A549 (cell line): ENCODE results near the gene FGD5.

Experiments
- MAFK ChIP-seq: fragments of 450-650 bp; IDR thresholded peaks from 2 replicates; pipeline ENCODE4 v1.6.1; 2014; ENCODE audit not compliant: partially characterized antibody
- MAX ChIP-seq: IDR thresholded peaks from 2 replicates; pipeline ENCODE4 v1.6.1; 2012
- POLR2A ChIP-seq: IDR thresholded peaks from 2 replicates; pipeline ENCODE4 v1.6.1; 2012; ENCODE audit warnings: mild to moderate bottlenecking, low read length
- POLR2AphosphoS2 ChIP-seq: conservative IDR thresholded peaks from 2 replicates; pipeline ENCODE4 v1.6.1; 2012; ENCODE audit warnings: low read length, improper control_type of control experiment, inconsistent platforms
- RAD21 ChIP-seq, 2 experiments: fragments of >200 bp in 1 of 2; sonication (Bioruptor Twin) in 1 of 2; formaldehyde crosslinking in 1 of 2; IDR thresholded peaks in 1 of 2; conservative IDR thresholded peaks in 1 of 2; 2 replicates in 1 of 2; 3 replicates in 1 of 2; pipeline ENCODE4 v1.6.1; 2012 to 2018; ENCODE audit warnings: inconsistent platforms in 1 of 2
- REST ChIP-seq: fragments of 200-600 bp; sonication (generic); IDR thresholded peaks from 2 replicates; pipeline ENCODE4 v1.6.1; 2016; ENCODE audit warnings: antibody characterized with exemption, mild to moderate bottlenecking, moderate library complexity
- RFX5 ChIP-seq: fragments of 450-650 bp; IDR thresholded peaks from 2 replicates; pipeline ENCODE4 v1.7.1; 2014; ENCODE audit warnings: antibody characterized with exemption, mild to moderate bottlenecking, moderate library complexity
- USF2 ChIP-seq: fragments of 450-650 bp; IDR thresholded peaks from 2 replicates; pipeline ENCODE4 v1.6.1; 2014; ENCODE audit warnings: antibody characterized with exemption
- TF ChIP-seq, protein P1 (sequence below): fragments of >200 bp; sonication (Bioruptor Twin); formaldehyde crosslinking; IDR thresholded peaks from 3 replicates; pipeline ENCODE4 v1.5.1; 2016
- TF ChIP-seq, protein P2 (sequence below): fragments of 250-450 bp; sonication (Bioruptor Pico); IDR thresholded peaks from 2 replicates; pipeline ENCODE4 v1.5.0; 2021; ENCODE audit warnings: mild to moderate bottlenecking, moderate library complexity, borderline replicate concordance

- TF ChIP-seq RAD21 (conservative IDR thresholded peaks at IDR 0.05 in 1 of 2, IDR thresholded peaks at IDR 0.05 in 1 of 2) (no peak), MAX (no peak), RFX5 (no peak), MAFK (no peak), POLR2AphosphoS2 (no peak), USF2 (no peak), POLR2A (no peak), REST (no peak)
- TF ChIP-seq, protein P1, sequence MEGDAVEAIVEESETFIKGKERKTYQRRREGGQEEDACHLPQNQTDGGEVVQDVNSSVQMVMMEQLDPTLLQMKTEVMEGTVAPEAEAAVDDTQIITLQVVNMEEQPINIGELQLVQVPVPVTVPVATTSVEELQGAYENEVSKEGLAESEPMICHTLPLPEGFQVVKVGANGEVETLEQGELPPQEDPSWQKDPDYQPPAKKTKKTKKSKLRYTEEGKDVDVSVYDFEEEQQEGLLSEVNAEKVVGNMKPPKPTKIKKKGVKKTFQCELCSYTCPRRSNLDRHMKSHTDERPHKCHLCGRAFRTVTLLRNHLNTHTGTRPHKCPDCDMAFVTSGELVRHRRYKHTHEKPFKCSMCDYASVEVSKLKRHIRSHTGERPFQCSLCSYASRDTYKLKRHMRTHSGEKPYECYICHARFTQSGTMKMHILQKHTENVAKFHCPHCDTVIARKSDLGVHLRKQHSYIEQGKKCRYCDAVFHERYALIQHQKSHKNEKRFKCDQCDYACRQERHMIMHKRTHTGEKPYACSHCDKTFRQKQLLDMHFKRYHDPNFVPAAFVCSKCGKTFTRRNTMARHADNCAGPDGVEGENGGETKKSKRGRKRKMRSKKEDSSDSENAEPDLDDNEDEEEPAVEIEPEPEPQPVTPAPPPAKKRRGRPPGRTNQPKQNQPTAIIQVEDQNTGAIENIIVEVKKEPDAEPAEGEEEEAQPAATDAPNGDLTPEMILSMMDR, result no peak
- TF ChIP-seq, protein P2, sequence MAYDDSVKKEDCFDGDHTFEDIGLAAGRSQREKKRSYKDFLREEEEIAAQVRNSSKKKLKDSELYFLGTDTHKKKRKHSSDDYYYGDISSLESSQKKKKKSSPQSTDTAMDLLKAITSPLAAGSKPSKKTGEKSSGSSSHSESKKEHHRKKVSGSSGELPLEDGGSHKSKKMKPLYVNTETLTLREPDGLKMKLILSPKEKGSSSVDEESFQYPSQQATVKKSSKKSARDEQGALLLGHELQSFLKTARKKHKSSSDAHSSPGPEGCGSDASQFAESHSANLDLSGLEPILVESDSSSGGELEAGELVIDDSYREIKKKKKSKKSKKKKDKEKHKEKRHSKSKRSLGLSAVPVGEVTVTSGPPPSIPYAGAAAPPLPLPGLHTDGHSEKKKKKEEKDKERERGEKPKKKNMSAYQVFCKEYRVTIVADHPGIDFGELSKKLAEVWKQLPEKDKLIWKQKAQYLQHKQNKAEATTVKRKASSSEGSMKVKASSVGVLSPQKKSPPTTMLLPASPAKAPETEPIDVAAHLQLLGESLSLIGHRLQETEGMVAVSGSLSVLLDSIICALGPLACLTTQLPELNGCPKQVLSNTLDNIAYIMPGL (CRISPR knock-in tag), result no peak
Measured at GRCh38 chr3:14789221-14789620, 29.5 kb upstream of the FGD5 start.
